OCI-LY1 (cell line): Measurements from ENCODE around the gene FAM53A.

Experiments
- CTCF ChIP-seq: fragments of 200-600 bp; sonication (generic), shearing (Covaris generic); IDR thresholded peaks from 2 replicates; pipeline ENCODE4 v1.5.1; 2017; ENCODE audit warnings: mild to moderate bottlenecking, antibody characterized with exemption, low read length, moderate library complexity, mixed read lengths
- EZH2 ChIP-seq: fragments of 200-600 bp; sonication (generic), shearing (Covaris generic); IDR thresholded peaks from 2 replicates; pipeline ENCODE4 v1.8.0; 2017; ENCODE audit warnings: borderline replicate concordance, mixed run types, mild to moderate bottlenecking, antibody characterized with exemption, low read length, moderate library complexity, mixed read lengths

DNA sequence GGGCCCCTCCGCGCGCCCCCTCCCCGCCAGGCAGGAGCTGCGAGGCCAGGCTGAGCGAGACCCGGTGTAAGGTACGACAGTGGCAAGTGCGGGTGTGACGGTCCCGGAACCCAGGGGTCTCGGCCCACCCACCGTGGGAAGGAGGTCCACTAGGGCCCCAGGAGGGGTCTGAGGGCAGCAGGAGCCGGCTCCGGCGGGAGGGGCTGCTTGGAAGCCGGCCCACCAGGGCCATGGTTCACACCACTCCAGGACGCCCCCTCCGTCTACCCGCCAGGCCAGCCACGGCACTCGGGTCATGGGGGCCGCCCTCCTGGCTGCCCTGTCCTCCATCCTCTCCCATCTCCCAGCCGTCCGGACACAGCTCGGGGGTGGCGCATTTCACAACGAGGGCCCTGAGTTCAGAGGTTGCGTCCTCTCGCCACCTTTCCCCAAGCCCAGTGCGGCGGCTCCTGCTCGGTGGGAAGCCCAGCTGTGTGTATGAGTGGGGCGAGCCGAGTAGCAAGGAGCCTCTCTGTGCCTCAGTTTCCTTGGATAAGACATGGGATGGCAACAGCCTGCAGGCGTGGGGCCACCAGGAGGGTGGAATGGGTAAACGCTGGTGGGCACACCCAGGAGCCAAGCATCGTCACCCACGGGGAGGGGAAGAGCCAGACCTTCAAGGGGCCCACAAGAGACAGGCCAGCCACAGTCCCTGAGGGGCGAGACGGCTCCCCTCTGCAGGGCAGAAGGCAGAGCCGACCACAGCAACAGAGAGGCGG is 81.3 kb downstream of the FAM53A start:
- TF ChIP-seq CTCF (no peak), EZH2 (no peak)
